ENCODE data around the gene HES1. TPM values are rescaled to one million over a fixed set of nuclear protein-coding genes. Genes with fewer than 3 reads are reported as not detected.

Gene HES1
- total and polyA plus RNA-seq, 8 donors = 18.1 to 133 (median 98.3) TPM

- intact Hi-C loops (cut with DNase I) = loop anchor here in 1 of 2 donors (5.0 to 10.0 kb wide), 5 partner anchors 51 to 353 kb away; no protein-coding TSS in a partner anchor
- ATAC-seq (no peak), DNase-seq (no peak)
- Histone ChIP-seq H3K9me3 (no peaks in the 10 kb centered on the region), H3K4me1 (peaks cover 34 to 71% of the 10 kb centered on the region in 2 donors), H3K36me3 (no peaks in the 10 kb centered on the region), H3K27me3 (peaks cover 0 to 97% of the 10 kb centered on the region in 2 donors), H3K4me3 (peak overlapping the region; percentile 43 to 65), H3K27ac (peak overlapping the region; percentile 90 to 93)
- no peak for TF ChIP-seq CTCF (IDR thresholded peaks at IDR 0.05)
Measured at GRCh38 chr3:194135516-194135805, 487 bp upstream of the HES1 start.

DNA sequence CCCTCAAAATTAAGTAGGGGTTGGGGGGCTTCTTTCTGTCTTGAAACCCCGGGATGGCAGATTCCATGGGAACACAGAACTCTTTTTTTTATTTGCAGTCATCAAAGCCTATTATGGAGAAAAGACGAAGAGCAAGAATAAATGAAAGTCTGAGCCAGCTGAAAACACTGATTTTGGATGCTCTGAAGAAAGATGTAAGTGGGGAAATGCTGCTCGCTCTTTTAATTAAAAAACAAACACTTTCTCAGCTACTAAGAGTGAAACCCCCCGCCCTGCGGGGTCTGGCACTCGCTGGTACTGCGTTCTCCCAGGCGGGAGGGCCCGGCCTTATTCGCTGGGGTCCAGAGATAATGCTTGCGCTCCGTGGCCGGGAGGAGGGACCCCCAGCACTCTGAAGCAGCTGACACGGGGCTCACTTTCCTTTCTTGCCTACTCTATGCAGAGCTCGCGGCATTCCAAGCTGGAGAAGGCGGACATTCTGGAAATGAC is 615 bp downstream of the HES1 start:
- intact Hi-C loops (cut with DNase I) = loop anchor here in 1 of 2 donors (5.0 to 10.0 kb wide), 5 partner anchors 52 to 354 kb away; no protein-coding TSS in a partner anchor
- peak in 2 of 4 donors; percentile 41 for DNase-seq
- Histone ChIP-seq H3K27ac (peak overlapping the region; percentile 87 to 93), H3K27me3 (peaks cover 0 to 93% of the 10 kb centered on the region in 2 donors), H3K4me3 (peak overlapping the region; percentile 44 to 65), H3K36me3 (no peaks in the 10 kb centered on the region), H3K4me1 (peaks cover 40 to 71% of the 10 kb centered on the region in 2 donors), H3K9me3 (no peaks in the 10 kb centered on the region)
- TF ChIP-seq CTCF (IDR thresholded peaks at IDR 0.05) = no peak
- no peak for ATAC-seq

GRCh38 chr3:194137008-194137505 is 1.1 kb downstream of the HES1 start:
- peak overlapping the region; percentile 44 to 65 for H3K4me3 ChIP-seq
- ATAC-seq (no peak), DNase-seq (peak in 2 of 4 donors; percentile 50 to 86)
- H3K27ac ChIP-seq = peak overlapping the region; percentile 87 to 93
- H3K9me3 ChIP-seq = no peaks in the 10 kb centered on the region
- H3K36me3 ChIP-seq = no peaks in the 10 kb centered on the region
- H3K27me3 ChIP-seq = peaks cover 0 to 93% of the 10 kb centered on the region in 2 donors
- intact Hi-C loops (cut with DNase I) = loop anchor here in 1 of 2 donors (5.0 to 10.0 kb wide), 5 partner anchors 52 to 355 kb away; no protein-coding TSS in a partner anchor
- TF ChIP-seq CTCF (IDR thresholded peaks at IDR 0.05) = no peak
- peaks cover 43 to 76% of the 10 kb centered on the region in 2 donors for H3K4me1 ChIP-seq

GRCh38 chr3:194137506-194138474 is 1.8 kb downstream of the HES1 start:
- H3K4me3 ChIP-seq = peak overlapping the region; percentile 44 to 65
- peak overlapping the region; percentile 87 to 93 for H3K27ac ChIP-seq
- H3K27me3 ChIP-seq = peaks cover 0 to 93% of the 10 kb centered on the region in 2 donors
- intact Hi-C loops (cut with DNase I) = loop anchor here in 1 of 2 donors (5.0 to 10.0 kb wide), 5 partner anchors 53 to 355 kb away; no protein-coding TSS in a partner anchor
- H3K9me3 ChIP-seq = no peaks in the 10 kb centered on the region
- no peaks in the 10 kb centered on the region for H3K36me3 ChIP-seq
- DNase-seq (peak; percentile 55 to 91 (median 68)), ATAC-seq (peak; percentile 4)
- TF ChIP-seq CTCF (IDR thresholded peaks at IDR 0.05) = peak in 1 of 2 donors; percentile 12
- peaks cover 50 to 84% of the 10 kb centered on the region in 2 donors for H3K4me1 ChIP-seq

GRCh38 chr3:194138732-194139070 is 2.8 kb downstream of the HES1 start:
- Histone ChIP-seq H3K9me3 (no peaks in the 10 kb centered on the region), H3K27ac (peak overlapping the region; percentile 87 to 93), H3K36me3 (no peaks in the 10 kb centered on the region), H3K4me3 (peak overlapping the region; percentile 44 to 65), H3K4me1 (peaks cover 43 to 77% of the 10 kb centered on the region in 2 donors), H3K27me3 (peaks cover 0 to 86% of the 10 kb centered on the region in 2 donors)
- ATAC-seq = no peak
- no peak for TF ChIP-seq CTCF (IDR thresholded peaks at IDR 0.05)
- intact Hi-C loops (cut with DNase I) = loop anchor here in 1 of 2 donors (5.0 to 10.0 kb wide), 5 partner anchors 54 to 356 kb away; no protein-coding TSS in a partner anchor
- no peak for DNase-seq

Data from left lung (tissue), 10 donors.